ENCODE data around the gene HACE1.
"Not testable (repeated sequence)": the region's sequence is repeated elsewhere in the genome, so short reads cannot be mapped to it uniquely, and the experiment has no call there.

DNA sequence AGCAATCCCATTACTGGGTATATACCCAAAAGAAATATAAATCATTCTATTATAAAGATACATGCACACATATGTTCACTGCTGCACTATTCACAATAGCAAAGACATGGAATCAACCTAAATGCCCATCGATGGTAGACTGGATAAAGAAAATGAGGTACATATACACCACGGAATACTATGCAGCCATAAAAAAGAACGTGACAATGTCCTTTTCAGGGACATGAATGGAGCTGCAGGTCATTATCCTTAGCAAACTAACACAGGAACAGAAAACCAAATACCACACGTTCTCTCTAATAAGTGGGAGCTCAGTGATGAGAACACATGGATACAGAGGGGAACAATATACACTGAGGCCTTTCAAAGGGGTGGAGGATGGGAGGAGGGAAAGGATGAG lies 38.9 kb downstream of the HACE1 start:
- TF ChIP-seq, protein P1, sequence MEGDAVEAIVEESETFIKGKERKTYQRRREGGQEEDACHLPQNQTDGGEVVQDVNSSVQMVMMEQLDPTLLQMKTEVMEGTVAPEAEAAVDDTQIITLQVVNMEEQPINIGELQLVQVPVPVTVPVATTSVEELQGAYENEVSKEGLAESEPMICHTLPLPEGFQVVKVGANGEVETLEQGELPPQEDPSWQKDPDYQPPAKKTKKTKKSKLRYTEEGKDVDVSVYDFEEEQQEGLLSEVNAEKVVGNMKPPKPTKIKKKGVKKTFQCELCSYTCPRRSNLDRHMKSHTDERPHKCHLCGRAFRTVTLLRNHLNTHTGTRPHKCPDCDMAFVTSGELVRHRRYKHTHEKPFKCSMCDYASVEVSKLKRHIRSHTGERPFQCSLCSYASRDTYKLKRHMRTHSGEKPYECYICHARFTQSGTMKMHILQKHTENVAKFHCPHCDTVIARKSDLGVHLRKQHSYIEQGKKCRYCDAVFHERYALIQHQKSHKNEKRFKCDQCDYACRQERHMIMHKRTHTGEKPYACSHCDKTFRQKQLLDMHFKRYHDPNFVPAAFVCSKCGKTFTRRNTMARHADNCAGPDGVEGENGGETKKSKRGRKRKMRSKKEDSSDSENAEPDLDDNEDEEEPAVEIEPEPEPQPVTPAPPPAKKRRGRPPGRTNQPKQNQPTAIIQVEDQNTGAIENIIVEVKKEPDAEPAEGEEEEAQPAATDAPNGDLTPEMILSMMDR (conservative IDR thresholded peaks at IDR 0.05 in 1 of 2, IDR thresholded peaks at IDR 0.05 in 1 of 2; ENCODE audit: extremely low read depth in 1 of 2, insufficient read depth in 1 of 2, low read depth in 1 of 2, low read length in 2 of 2): not testable (repeated sequence)
- not testable (repeated sequence) for TF ChIP-seq EZH2 (IDR thresholded peaks at IDR 0.05; ENCODE audit: borderline replicate concordance, low read length)

Data from mammary epithelial cell (primary cell).